H4 (cell line): ENCODE data around the gene OR14C36. TPM values are rescaled to one million over a fixed set of nuclear protein-coding genes. Genes with fewer than 3 reads are reported as not detected.
"Not testable (repeated sequence)": the region's sequence is repeated elsewhere in the genome, so short reads cannot be mapped to it uniquely, and the experiment has no call there.

Experiments used
- DNase-seq: peaks from one replicate; pipeline ENCODE4 v3.0.0-alpha.2; 2015; ENCODE audit warnings: low spot score
- total RNA-seq: library from RNA; depleted of rRNA; stranded (reverse); fragments of >200 nt; shearing (Covaris generic); gene quantifications from 2 replicates; pipeline ENCODE4 v1.2.3, GENCODE V29; 2014; rRNA removed

OR14C36 gene
- not detected in 2 replicates for total RNA-seq

DNA sequence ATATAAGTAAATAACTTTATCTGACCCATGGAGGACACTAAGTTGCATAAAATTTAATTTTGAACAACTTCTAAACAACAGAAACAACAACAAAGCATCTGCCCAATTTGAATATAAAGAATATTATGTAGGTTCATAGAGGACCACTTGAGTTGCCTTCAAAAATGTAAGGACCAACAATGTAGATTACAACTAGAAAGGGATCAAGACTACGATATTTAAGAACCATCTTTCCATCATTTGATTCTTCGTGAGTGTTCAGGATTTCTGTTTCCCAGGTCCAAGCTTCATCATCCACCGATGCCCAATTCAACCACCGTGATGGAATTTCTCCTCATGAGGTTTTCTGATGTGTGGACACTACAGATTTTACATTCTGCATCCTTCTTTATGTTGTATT is at the start of gene OR14C36:
TSS of gene OR14C36 (plus strand) at position 301 of the 400 bp plus-strand sequence. CDS start at position 301, 0 bp downstream.
- no peak for DNase-seq

DNA sequence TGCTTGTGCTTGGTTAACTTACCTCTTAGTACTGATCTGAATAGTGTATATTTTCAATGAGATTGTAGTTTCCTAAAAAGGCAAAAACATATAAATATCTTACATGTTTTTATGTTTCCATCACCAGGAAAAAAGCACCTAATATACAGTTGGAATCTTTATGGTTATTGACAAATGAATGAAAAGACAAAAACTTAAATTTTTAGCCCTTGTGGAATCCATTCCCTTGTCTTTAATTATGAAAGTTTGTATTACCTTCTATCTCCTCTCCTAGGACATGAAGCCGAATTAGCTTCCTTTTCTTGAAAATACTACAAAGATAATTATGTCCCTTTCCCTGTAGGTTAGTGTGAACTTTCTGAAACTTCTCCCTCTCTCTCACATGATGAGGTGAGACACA is 45.3 kb upstream of the OR14C36 start, which contains the start of gene OR2T12:
TSS of gene OR2T12 (minus strand) at position 101 of the 400 bp plus-strand sequence. CDS start 7,846 bp downstream, outside the sequence.
- no peak for DNase-seq

DNA sequence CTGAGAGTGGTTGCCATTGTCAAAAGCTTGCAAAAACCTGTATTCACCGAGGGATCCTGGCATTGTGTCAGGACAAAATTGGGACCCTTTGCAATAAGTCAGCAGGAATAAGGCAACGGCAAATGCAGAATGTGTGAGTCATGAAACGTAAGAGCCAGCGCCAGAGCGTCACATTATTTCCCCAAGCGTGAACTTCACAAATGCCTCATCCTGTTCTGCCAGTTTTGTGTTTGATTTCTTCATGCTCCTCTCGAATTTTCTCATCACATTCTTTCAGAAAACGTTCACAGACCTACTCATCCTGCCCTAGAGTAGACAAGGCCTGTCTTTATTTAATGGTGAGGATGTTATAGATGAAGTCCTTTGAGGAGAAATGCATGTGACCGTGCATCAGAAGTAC is 42.9 kb upstream of the OR14C36 start:
- DNase-seq, result not testable (repeated sequence)

GRCh38 chr1:248306103-248306502 is 42.5 kb upstream of the OR14C36 start:
- DNase-seq, result no peak

DNA sequence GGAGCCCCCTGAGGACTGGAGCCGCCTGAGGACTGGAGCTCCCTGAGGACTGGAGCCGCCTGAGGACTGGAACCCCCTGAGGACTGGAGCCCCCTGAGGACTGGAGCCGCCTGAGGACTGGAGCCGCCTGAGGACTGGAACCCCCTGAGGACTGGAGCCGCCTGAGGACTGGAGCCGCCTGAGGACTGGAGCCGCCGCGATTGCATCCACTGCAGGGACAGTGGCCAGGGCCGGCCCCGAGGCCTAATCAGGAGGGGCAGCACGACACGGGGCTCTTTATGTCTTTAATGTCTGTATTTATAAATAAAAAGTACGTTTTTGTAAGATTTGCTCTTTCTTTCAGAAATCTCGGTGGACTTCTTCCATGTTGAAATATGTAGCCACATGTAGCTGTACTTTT is 41.8 kb upstream of the OR14C36 start:
- not testable (repeated sequence) for DNase-seq

GRCh38 chr1:248316796-248317195 is 31.8 kb upstream of the OR14C36 start:
- DNase-seq, result no peak

DNA sequence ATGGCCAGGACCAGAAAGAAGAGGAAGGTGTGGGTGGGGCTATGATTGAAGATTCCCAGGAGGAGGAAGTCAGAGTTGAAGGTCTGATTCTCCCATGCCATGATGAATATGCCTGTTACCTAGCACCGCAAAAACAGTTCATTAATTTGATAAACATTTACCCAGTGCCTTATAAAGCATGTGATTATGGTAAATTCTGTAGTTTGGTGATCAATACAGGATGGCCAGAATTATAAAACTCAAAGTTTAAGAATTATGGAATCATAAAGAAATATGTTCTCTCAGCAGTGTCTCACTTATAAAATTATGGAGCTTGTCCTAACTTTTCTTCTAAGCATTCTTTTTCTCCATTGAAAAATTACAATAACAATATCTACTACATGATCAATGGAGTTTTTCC is 24.1 kb upstream of the OR14C36 start, which contains the start of gene OR2M7:
TSS of gene OR2M7 (minus strand) at position 101 of the 400 bp plus-strand sequence. CDS start at position 101, 0 bp downstream.
- DNase-seq, result no peak

DNA sequence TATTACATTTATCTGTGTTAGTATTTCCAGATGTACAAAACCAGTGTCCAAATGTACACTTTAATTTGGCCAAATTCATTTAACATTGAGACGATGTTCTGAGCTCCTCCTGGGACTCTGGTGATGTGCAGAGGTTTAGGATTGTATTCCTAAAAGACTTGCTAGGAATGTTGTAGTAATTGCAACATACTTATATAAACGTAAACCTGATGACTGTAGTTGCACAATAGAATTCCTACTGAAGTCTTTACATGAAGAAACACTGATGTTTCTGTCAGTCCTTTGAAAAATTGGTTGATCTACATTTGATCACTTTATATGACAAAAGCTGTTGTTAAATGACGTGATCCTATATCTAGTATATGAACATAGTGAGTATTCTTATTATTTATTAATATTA is 5.1 kb upstream of the OR14C36 start:
- no peak for DNase-seq

GRCh38 chr1:248359415-248359814 is 10.8 kb downstream of the OR14C36 start:
- no peak for DNase-seq

GRCh38 chr1:248361121-248361715 is 12.6 kb downstream of the OR14C36 start, which contains the start of gene OR2T4:
Gene OR2T4 (plus strand): TSS chr1:248361665. CDS start chr1:248361665, 0 bp downstream.
- no peak for DNase-seq

GRCh38 chr1:248366609-248367008 is 18.0 kb downstream of the OR14C36 start:
- no peak for DNase-seq

DNA sequence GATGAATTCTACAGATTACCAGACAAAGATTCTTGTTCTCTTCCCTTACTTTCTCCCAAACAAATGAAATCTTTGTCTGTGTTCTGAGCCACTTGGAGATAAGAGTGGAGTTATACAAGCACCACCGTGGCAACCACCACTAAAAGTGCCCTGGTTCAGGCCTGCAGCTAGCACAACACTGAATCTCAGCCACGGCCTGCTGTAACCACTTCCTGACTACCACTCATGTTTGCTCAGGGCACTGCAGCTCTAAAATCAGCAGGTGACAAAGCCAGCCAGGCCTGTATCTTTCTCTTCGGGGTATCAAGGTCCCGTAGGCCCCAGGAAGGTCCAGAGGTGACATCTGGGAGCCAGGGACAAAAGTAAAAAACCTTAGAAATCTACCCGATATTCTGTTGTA is 23.8 kb downstream of the OR14C36 start:
- DNase-seq, result no peak

- DNase-seq, result peak; percentile 21
Observed at GRCh38 chr1:248373761-248374160, 25.2 kb downstream of the OR14C36 start.

DNA sequence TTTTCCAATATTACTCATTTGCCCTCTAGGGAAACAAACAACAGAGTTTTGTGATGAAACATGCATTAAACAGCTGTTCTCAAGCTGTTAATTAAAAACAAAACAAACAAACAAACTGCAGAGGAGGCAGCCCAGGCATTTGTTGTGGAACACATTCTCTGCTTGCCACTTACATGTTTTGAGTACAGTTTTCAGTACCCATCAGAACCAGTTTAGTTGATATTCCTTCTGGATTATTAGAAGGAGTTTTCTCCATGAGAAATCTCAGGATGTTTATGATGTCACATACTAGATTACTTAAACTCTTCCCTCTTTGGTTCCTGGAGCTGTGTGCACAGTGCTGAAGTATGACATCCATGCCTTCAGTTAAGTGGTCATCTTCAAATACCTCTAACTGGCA is 26.9 kb downstream of the OR14C36 start, which contains the start of gene OR2T6:
TSS of gene OR2T6 (plus strand) at position 301 of the 400 bp plus-strand sequence. CDS start 11,863 bp downstream, outside the sequence.
- no peak for DNase-seq

- DNase-seq, result no peak
Observed at GRCh38 chr1:248376916-248377315, 28.3 kb downstream of the OR14C36 start.

DNA sequence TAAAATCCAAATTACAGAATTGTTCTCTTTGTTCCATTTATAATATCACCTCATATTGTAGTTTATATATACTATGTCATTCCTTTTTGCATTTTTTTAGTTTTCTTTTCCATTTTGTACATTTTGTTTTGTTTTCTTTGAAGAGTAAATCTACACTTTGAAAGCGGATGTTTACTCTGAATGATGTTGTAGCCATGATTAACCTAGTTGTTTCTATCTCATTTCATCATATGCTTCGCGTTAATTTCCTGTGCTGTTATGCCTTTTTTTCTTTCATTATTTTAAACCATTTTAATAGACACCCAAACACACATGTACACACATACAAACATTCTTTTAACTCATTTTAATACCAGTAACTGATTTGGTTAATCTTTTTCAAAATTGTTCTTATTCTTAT is 32.3 kb downstream of the OR14C36 start:
- no peak for DNase-seq

DNA sequence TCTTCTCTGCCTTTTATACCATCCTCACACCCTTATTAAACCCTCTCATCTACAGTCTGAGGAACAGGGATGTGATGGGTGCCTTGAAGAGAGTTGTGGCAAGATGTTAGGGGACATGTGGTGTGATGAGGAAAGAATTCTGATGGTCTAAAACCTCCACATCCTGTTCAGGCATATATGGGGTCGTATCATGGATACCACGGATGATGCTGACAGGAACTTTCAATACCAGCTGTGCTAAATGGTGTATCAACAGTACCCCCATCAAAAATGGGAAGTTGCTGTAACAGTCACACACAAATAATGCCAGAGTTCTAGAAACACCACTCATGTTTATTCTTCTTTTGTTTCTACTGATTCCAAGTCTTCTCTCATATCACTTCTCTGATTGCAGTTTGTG is 39.9 kb downstream of the OR14C36 start:
- no peak for DNase-seq

DNA sequence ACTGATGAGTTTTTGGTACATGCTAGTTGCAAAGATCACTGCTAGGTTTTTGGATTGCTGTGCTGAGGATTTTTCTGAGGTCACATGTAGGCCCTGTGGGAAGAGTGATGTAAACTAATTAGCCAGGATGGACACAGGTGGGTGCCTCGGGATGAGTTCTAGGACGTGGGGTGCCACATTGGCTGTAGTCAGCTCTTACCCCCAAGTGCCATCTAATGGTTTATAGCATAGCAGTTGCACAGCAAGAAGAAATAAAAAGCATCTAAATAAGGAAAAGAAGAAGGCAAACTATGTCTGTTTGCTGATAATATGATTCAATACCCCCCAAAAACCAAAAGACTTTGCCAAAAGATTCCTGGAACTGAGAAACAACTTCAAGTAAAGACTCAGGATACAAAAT is 44.5 kb downstream of the OR14C36 start:
- DNase-seq, result no peak

Other genes starting within 250 kb of the OR14C36 start
- not detected in 2 replicates for gene OR2M5, start 203.6 kb upstream of the OR14C36 start, total RNA-seq
- gene OR2M2, start 174.0 kb upstream of the OR14C36 start, total RNA-seq, result not detected in 2 replicates
- 0.04 TPM in 1 of 2 replicates, not detected in the other for gene OR2M3, start 151.5 kb upstream of the OR14C36 start, total RNA-seq
- gene OR2M4, start 117.4 kb upstream of the OR14C36 start, total RNA-seq, result not detected in 2 replicates
- 0.79 TPM in 1 of 2 replicates, not detected in the other for gene OR2T33, start 70.8 kb upstream of the OR14C36 start, total RNA-seq
- gene OR2T12, start 45.4 kb upstream of the OR14C36 start, total RNA-seq, result not detected in 2 replicates
- not detected in 2 replicates for gene OR2M7, start 24.2 kb upstream of the OR14C36 start, total RNA-seq
- gene OR2T4, start 12.9 kb downstream of the OR14C36 start, total RNA-seq, result 0.31 TPM in 1 of 2 replicates, not detected in the other
- gene OR2T6, start 27.0 kb downstream of the OR14C36 start, total RNA-seq, result not detected in 2 replicates
- gene OR2T1, start 54.3 kb downstream of the OR14C36 start, total RNA-seq, result not detected in 2 replicates
- not detected in 2 replicates for gene OR2T2, start 96.9 kb downstream of the OR14C36 start, total RNA-seq
- not detected in 2 replicates for gene OR2T3, start 124.6 kb downstream of the OR14C36 start, total RNA-seq
- gene OR2T5, start 139.8 kb downstream of the OR14C36 start, total RNA-seq, result not detected in 2 replicates
- gene OR2G6, start 159.3 kb downstream of the OR14C36 start, total RNA-seq, result not detected in 2 replicates
- not detected in 2 replicates for gene OR2T29, start 214.0 kb downstream of the OR14C36 start, total RNA-seq
- not detected in 2 replicates for gene OR2T34, start 226.0 kb downstream of the OR14C36 start, total RNA-seq
- not detected in 2 replicates for gene OR2T10, start 248.9 kb downstream of the OR14C36 start, total RNA-seq